T-helper 2 cell treated with Interferon-gamma antibody and Interleukin-4, amounts not matched to agents 100 ng/mL and 5 ng/mL, for 36 hours (primary cell): Measurements from ENCODE around the gene ZFPM1. TPM values are rescaled to one million over a fixed set of nuclear protein-coding genes. Genes with fewer than 3 reads are reported as not detected.
"Not testable (repeated sequence)": the region's sequence is repeated elsewhere in the genome, so short reads cannot be mapped to it uniquely, and the experiment has no call there.

ENCODE experiments used
- intact Hi-C: fragments of 100-400 bp; cut with micrococcal nuclease; formaldehyde crosslinking; loops from one replicate; pipeline ENCODE4 v1.15.1; 2023
- total RNA-seq: library from RNA; stranded (reverse); gene quantifications from 2 replicates; pipeline ENCODE4 v1.2.3, GENCODE V29; 2022

Gene ZFPM1
- total RNA-seq, 1 donor from 2014 or later, result 11.5 TPM

- intact Hi-C loops, result no loop called here
Measured at GRCh38 chr16:88510091-88510994, 57.3 kb downstream of the ZFPM1 start.

GRCh38 chr16:88511060-88511459 is 58.0 kb downstream of the ZFPM1 start:
- intact Hi-C loops, result no loop called here

- intact Hi-C loops, result no loop called here
Measured at GRCh38 chr16:88511906-88512305, 58.8 kb downstream of the ZFPM1 start.

GRCh38 chr16:88512728-88513696 is 59.9 kb downstream of the ZFPM1 start:
- intact Hi-C loops, result no loop called here

GRCh38 chr16:88514070-88514469 is 61.0 kb downstream of the ZFPM1 start:
- intact Hi-C loops, result no loop called here

GRCh38 chr16:88514526-88515232 is 61.6 kb downstream of the ZFPM1 start:
- intact Hi-C loops, result no loop called here

- intact Hi-C loops, result no loop called here
Measured at GRCh38 chr16:88515371-88515770, 62.3 kb downstream of the ZFPM1 start.

- intact Hi-C loops, result no loop called here
Measured at GRCh38 chr16:88515925-88516594, 63.0 kb downstream of the ZFPM1 start.

GRCh38 chr16:88516601-88517061 is 63.6 kb downstream of the ZFPM1 start:
- intact Hi-C loops, result no loop called here

GRCh38 chr16:88517208-88517774 is 64.2 kb downstream of the ZFPM1 start:
- intact Hi-C loops, result not testable (repeated sequence)

GRCh38 chr16:88518411-88519111 is 65.5 kb downstream of the ZFPM1 start:
- intact Hi-C loops, result not testable (repeated sequence)

GRCh38 chr16:88519240-88519639 is 66.2 kb downstream of the ZFPM1 start:
- intact Hi-C loops, result no loop called here

GRCh38 chr16:88519938-88520653 is 67.0 kb downstream of the ZFPM1 start:
- intact Hi-C loops, result no loop called here

- intact Hi-C loops, result no loop called here
Measured at GRCh38 chr16:88521674-88522073, 68.6 kb downstream of the ZFPM1 start.

GRCh38 chr16:88522276-88522949 is 69.3 kb downstream of the ZFPM1 start:
- intact Hi-C loops, result no loop called here

- intact Hi-C loops, result no loop called here
Measured at GRCh38 chr16:88523309-88524161, 70.5 kb downstream of the ZFPM1 start.

- intact Hi-C loops, result no loop called here
Measured at GRCh38 chr16:88524274-88524972, 71.3 kb downstream of the ZFPM1 start.
